GM11168 (cell line): Measurements from ENCODE around the gene HDLBP.

Experiments
- in situ Hi-C: fragments of 300-500 bp; cut with MboI; formaldehyde crosslinking; loops from one replicate; pipeline ENCODE4 v1.12.0; 2022; ENCODE audit warnings: low sequenced_read_pairs; ENCODE audit not compliant: unreplicated experiment

HDLBP gene

DNA sequence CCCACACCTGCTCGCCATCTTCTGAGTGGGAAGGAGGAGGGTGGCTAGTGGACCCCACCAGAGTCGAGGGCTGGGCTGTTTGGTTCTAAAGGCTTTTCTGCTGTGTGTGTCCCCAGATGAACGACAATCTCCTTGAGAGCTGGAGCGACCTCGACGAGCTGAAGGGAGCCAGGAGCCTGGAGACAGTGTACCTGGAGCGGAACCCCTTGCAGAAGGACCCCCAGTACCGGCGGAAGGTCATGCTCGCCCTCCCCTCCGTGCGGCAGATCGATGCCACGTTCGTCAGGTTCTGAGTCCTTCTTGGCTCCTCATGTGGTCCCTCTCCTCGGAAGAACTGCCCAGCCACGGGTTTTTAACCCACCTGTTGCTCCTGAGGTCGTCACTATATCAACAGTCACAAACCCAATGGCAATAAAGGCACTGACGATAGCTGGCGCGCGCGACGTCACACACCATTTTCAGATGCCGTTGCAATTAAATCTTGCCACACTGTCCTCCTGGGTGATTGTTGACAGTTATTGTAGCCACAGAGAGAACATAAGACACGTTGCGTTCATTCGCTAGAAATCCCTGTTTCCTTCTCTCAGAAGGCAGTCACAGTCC lies 132.8 kb downstream of the HDLBP start:
- in situ Hi-C loops, result no loop called here

DNA sequence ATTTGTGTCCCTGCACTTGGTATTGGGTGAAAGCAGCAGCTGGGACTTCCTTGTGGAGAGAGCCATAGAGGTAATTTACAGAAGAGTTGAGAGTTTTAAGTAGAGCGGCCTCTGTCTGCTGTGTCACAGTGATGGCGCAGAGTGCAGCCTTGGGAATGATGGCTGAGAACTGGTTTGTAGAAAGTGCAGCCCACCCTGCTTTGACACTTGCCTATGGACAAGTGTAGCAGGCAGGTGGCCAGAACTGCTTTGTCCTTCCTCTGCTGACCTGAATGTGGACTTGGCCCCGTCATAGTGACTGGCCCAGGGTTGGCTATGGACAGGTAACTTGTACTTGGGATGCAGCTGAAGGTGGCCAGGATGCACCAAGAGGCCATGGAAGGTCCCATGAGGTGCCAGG lies 133.3 kb downstream of the HDLBP start:
- in situ Hi-C loops, result no loop called here

DNA sequence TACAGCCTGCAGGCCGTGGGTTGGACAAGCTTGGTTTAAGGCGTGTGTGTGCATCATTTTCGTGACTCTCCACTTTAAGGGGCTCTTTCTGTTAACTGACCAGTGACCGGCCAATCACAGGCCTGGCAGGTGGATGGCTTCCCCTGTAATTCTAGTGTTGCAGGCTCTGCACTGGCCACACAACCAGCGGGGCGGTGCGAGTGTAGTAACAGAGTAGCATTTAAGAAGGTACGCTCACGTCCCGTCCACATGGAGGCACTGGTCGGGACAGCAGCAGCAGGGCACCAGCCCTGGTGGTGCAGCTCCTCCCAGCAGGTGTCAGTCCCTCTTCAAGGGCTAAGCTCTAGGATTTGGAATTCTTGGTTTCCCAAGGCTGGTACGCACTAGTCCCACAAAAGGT lies 135.0 kb downstream of the HDLBP start:
- in situ Hi-C loops, result no loop called here

DNA sequence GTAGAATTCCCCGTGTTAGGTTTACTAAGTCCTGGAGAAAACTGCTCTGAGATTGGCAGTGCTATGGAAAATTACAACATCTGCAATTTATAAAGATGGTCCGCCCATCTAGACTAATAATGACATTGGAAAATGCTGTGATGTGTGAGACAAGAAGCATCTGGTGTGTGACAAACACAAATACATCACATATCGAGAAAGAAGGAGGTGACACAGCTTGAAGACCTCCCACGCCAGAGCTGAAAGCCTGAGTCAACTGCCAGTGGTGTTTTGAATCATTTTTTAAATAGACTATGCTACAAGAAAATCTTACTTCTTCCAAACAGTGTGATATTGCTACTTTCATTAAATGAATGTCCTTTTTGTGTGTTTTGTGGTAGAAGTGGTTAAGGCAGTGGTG lies 135.6 kb downstream of the HDLBP start:
- in situ Hi-C loops, result no loop called here

DNA sequence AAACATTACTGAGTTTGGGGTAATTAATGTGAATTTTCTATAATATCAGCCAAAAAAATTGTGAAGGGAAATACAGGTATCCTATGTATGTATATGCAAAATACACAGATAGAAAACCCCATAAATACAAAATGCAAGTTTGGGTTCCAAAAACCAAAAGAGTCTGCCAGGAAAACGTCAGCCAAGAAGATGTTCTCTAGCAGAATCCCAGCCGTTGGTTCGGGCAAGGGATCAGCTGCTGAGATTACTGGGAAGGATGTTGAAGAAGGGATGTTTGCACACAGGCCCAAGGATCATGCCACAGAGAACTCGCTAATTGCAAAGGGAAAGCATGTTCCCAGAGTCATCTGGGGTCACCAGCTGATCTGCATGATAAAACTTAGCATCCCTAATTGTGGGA lies 136.5 kb downstream of the HDLBP start:
- in situ Hi-C loops, result no loop called here

DNA sequence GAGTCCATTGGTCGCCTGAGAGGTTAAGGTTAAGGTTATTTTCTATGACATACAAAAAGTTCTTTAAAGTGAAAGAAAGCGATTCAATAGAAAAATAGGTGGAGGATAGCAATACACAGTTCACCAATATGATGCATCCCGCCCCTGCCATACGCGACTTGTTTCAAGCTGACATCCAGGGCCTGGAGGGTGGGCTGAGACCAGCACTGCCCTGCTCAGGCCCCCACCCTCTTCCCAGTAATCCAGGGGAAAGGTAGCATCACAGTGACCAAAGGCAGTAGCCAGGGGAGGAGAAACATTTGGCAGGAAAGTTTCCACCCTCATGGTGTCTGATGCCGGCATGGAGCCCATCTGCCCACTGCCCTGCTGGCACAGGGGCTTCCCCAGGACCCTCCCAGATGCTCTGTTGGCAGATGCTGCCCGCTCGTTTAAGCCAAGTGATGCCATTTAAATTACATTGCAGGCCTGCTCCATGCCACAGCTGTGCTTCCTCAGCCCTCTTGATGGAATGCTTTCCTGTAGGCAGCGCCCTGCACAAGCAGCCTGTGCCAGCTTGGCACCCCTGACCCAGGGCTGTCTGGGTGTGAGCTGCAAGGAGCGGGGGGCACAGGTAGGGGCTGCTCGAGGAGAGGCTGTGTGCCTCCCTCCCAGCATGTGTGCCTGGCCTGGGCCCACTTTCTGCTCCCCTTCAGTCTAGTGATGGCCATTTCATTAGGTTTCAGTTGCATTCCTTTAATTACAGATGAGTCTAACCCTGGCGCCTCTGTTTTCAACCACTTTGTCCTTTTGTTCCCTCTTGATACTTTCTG lies 137.7 kb downstream of the HDLBP start:
- in situ Hi-C loops, result no loop called here
